Posterior vena cava (tissue), 2 donors: ENCODE data around the gene OBSCN. TPM values are rescaled to one million over a fixed set of nuclear protein-coding genes. Genes with fewer than 3 reads are reported as not detected.
"Not testable (repeated sequence)": the region's sequence is repeated elsewhere in the genome, so short reads cannot be mapped to it uniquely, and the experiment has no call there.

ENCODE experiments used
- DNase-seq: peaks from one replicate; pipeline ENCODE4 v3.0.0-alpha.2; 2020; ENCODE audit warnings: low spot score
- intact Hi-C, 2 donors: fragments of 100-400 bp; cut with DNase I; formaldehyde crosslinking; loops; one replicate each; pipeline versions ENCODE4 v1.14.1 to v1.14.2; 2022 to 2023
- total RNA-seq, 2 donors: library from RNA; stranded (reverse); fragmentation: NEBNext Ultra II Directional; extraction: Animal tissue kit (Norgen Biotek cat#: 25700); gene quantifications; one replicate each; pipeline ENCODE4 v1.2.1, GENCODE V29; 2021
- donor health status: DM: yes; HTN: yes; CAD: no.
- donor health status: DM: yes; HTN: yes; CAD: no.

The OBSCN gene
- total RNA-seq, 2 donors from 2014 or later = 3.5 to 6.3 TPM

- peak; percentile 62 for DNase-seq
- intact Hi-C loops = no loop called here
Observed at GRCh38 chr1:228219245-228219961, 11.6 kb downstream of the OBSCN start.

DNA sequence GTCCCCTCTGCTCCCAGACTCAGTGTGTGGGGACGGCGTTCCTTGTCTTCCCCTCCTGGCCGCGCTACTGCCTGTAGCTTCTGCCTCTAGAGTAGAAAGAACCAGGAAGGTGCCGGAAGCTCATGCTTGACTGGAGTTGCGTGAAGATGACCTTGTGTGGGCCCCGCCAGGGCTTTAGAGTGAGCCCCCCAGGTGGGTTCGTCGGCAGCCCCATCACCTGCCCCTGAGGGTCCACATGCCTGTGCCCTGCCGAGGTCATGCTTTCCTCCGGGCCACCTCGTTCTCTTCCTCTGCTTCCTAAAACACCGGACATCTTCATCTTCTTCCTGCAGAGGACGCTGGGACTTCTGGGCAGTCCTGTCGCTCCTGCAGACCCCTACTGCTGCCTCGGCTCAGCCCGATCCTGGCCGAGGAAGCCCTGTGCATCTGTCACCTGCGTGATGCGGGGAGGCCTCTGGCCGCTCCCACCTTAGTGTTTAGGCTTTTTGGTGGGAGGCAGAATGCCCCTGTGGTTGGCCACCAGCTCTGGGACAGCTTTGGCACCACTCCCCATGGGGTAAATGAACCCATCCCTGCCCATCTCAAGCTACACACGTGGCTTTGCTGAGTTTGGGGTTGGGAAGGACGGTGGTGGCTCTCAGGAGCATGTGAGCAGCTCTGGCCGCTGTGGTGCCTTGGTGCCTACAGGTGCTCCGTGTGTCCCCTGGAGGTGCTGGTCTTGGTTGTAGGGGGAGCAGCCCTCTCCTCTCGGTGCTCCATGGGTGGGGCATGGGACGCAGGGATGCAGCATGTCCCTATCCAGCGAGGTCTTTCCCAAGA lies 12.3 kb downstream of the OBSCN start:
- intact Hi-C loops = no loop called here
- peak; percentile 62 for DNase-seq

DNA sequence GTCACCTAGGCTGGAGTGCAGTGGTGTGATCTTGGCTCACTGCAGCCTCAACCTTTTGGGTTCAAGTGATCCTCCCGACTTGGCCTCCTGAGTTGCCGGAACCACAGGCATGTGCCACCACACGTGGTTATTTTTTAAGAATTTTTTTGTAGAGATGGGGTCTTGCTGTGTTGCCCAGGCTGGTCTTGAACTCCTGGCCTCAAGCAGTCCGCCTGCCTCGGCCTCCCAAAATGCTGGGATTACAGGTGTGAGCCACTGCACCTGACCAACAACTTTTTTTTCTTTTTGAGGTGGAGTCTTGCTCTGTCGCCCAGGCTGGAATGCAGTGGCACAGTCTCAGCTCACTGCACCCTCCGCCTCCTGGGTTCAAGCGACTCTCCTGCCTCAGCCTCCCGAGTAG lies 13.3 kb downstream of the OBSCN start:
- DNase-seq, intact Hi-C loops: not testable (repeated sequence)

DNA sequence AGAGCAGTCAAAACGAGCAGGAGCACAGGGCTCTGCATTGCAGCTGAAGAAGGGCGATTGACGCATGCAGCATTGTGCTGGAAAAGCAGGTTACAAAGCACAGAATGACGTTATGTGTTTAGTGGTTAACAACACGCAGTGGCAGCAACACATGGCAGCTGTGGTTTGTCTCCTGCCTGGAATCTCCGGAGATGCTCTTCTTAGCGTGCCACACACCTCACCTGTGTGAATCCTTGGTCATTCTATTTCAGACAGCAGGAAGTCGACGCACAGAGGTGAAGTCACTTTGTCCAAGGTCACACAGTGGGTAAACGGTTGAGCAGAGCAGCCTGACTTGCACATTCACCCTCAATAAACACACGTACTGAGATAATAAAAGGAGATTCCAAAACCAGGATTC lies 14.7 kb downstream of the OBSCN start:
- DNase-seq = peak; percentile 7

GRCh38 chr1:228224198-228225164 lies 16.6 kb downstream of the OBSCN start:
- DNase-seq = peak; percentile 47
- intact Hi-C loops = no loop called here

More for the DNA sequence above, 14.7 kb downstream of the OBSCN start:
- intact Hi-C loops = no loop called here

GRCh38 chr1:228225165-228225710 lies 17.4 kb downstream of the OBSCN start:
- DNase-seq = no peak
- intact Hi-C loops = no loop called here

- DNase-seq = peak; percentile 37
Observed at GRCh38 chr1:228225740-228226139, 17.9 kb downstream of the OBSCN start.

GRCh38 chr1:228226141-228226874 lies 18.5 kb downstream of the OBSCN start:
- intact Hi-C loops = no loop called here
- DNase-seq = peak; percentile 66

More at GRCh38 chr1:228225740-228226139, 17.9 kb downstream of the OBSCN start:
- intact Hi-C loops = no loop called here

DNA sequence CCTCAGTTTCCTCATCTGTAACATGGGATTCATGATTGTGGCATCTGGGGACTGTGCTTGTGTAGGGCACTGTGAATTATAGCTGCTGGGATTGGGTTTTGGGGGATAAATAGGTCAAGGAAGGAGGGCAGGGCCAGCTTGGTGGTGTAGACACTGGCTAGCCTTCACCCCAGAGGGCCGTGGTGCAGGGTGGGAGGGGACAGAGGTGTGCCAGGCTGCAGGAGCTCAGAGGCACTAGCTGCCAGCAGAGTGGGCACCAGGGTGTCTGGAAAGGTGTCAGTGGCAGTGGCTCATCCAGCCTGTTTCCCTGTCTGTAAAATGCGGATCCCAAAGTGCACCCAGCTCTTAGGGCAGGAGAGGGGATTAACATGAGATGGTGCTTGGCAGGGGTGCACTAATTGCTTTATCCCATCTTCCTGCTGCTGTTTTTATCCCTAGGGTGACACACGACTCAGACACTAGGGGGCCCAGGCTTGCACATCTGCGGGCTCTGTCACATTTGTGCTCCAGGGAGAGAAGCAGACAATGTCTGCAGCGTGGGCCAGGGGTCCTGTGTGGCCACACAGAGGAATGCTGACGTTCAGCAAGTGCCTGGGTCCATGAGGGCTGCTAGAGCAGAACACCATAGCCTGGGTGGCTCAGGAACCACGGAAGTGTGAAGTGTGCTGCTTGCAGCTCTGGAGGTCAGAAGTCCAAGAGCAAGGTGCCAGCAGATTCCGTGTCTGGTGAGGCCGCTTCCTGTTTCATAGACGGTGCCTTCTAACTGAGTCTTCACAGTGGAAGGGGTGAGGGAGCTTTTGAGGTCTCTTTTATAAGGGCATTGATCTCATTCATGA lies 19.3 kb downstream of the OBSCN start:
- no peak for DNase-seq
- intact Hi-C loops = no loop called here

DNA sequence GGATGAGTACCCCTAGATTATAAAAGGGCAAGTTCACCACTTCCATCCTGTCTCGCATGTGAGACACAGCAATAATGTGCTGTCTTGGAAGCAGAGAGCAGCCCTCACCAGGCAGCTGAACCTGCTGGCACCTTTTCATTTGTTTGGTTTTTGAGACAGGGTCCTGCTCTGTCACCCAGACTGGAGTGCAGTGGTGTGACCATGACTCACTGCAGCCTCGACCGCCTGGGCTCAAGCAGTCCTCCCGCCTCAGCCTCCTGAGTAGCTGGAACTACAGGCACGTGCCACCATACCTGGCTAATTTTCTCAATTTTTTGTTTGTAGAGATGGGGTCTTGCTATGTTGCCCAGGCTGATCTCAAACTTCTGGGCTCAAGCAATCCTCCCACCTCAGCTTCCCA lies 20.3 kb downstream of the OBSCN start:
- intact Hi-C loops, DNase-seq: not testable (repeated sequence)

DNA sequence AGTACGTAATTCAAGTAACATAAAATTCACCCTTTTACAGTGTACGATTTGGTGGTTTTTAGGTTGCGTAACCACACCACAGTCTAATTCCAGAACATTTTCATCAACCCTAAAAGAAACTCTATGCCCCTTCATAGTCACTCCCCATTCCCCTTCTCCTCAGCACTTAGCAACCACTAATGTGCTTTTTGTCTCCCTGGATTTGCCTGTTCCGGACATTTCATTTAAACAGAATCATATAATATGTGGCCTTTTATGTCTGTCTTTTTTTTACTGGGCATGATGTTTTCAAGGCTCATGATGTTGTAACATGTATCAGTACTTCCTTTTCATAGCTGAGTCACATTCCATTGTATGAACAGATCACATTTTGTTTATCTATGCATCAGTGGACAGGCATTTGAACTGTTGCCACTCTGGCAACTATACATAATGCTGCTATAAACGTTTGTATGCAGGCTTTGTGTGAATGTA lies 20.8 kb downstream of the OBSCN start:
- no peak for DNase-seq
- intact Hi-C loops = no loop called here

DNA sequence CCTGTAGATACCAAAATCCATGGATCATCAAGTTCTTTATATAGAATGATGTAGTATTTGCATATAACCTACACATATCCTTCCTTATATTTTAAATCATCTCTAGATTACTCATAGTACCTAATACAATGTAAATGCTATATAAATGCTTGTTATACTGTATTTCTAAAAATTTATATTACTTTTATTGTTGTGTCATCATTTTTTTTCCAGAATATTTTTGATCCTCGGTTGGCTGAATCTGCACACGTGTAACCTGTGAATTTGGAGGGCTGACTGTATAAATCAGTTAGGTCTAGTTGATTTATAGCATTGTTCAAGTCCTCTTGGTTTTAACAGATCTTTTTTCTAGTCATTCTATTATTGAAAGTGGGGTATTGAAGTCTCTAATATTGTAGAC lies 23.3 kb downstream of the OBSCN start:
- DNase-seq = no peak
- intact Hi-C loops = no loop called here

- intact Hi-C loops = no loop called here
- DNase-seq = no peak
Observed at GRCh38 chr1:228233136-228233535, 25.3 kb downstream of the OBSCN start.

- intact Hi-C loops = no loop called here
Observed at GRCh38 chr1:228234921-228235320, 27.1 kb downstream of the OBSCN start.

GRCh38 chr1:228236744-228237143 lies 28.9 kb downstream of the OBSCN start:
- no peak for DNase-seq
- intact Hi-C loops = no loop called here

More at GRCh38 chr1:228234921-228235320, 27.1 kb downstream of the OBSCN start:
- no peak for DNase-seq

GRCh38 chr1:228238007-228238406 lies 30.2 kb downstream of the OBSCN start:
- intact Hi-C loops = no loop called here
- DNase-seq = no peak

GRCh38 chr1:228238461-228238860 lies 30.6 kb downstream of the OBSCN start:
- DNase-seq = no peak
- intact Hi-C loops = no loop called here
